A549 treated with AZD2906 at 1 μM for 4 hours (cell line): ENCODE measurements around the gene TAS2R8. TPM values are rescaled to one million over a fixed set of nuclear protein-coding genes. Genes with fewer than 3 reads are reported as not detected.

ENCODE experiments used
- total RNA-seq: library from RNA; stranded (reverse); fragments of 200-300 nt; extraction: Qiagen RNA extraction; gene quantifications from 5 replicates; pipeline ENCODE4 v1.2.3, GENCODE V29; 2022

Gene TAS2R8
- total RNA-seq: not detected in 5 replicates

GRCh38 chr12:10807186-10807585 is at the start of gene TAS2R8:
TAS2R8 (minus strand) TSS chr12:10807286; CDS start chr12:10806980, 306 bp downstream.

GRCh38 chr12:10849425-10849878 is 42.4 kb upstream of the TAS2R8 start, which contains the start of gene PRR4:
PRR4 (minus strand) TSS chr12:10849475; CDS start chr12:10849437, 38 bp downstream.

DNA sequence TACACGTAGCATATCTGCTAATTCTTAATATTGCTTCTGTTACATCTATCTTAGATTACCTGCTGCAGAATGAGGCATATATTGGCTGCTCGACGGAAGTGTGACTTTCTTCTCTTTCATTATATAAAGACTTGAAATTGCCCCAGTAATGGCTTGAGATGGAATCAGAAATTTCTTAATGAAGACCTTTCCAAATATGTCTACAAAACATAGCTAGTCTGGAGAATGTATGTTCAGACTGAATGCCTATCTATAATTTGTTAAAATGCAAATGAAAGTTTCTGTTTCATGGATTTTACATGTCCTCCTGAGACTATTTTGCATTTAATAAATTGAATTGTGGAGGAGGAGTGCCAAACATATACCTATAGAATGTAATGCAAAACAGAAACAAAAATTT is 19.2 kb upstream of the TAS2R8 start, which contains the start of gene TAS2R10:
TSS of gene TAS2R10 (minus strand) at position 101 of the 400 bp plus-strand sequence. CDS start at position 12, 89 bp downstream.

GRCh38 chr12:10810068-10810467 is 3.0 kb upstream of the TAS2R8 start, which contains the start of gene TAS2R9:
TAS2R9 (minus strand) TSS chr12:10810168; CDS start chr12:10810075, 93 bp downstream.

GRCh38 chr12:10802587-10802986 is 4.5 kb downstream of the TAS2R8 start, which contains the start of gene TAS2R7:
TAS2R7 (minus strand) TSS chr12:10802627; CDS start chr12:10802570, 57 bp downstream.

Other genes with a start within 250 kb of the TAS2R8 start
- 47.4 to 51.6 TPM (median 48.3 TPM) in 5 replicates for gene MAGOHB, start 193.7 kb downstream of the TAS2R8 start, total RNA-seq
- gene STYK1, start 133.2 kb downstream of the TAS2R8 start, total RNA-seq: 0.16 to 0.28 TPM (median 0.18 TPM) in 5 replicates
- gene YBX3, start 84.0 kb downstream of the TAS2R8 start, total RNA-seq: 245 to 262 TPM (median 259 TPM) in 5 replicates
- gene TAS2R7, start 4.7 kb downstream of the TAS2R8 start, total RNA-seq: not detected in 5 replicates
- not detected in 5 replicates for gene TAS2R9, start 2.9 kb upstream of the TAS2R8 start, total RNA-seq
- 0.06 to 0.09 TPM in 2 of 5 replicates, not detected in the others for gene TAS2R10, start 19.1 kb upstream of the TAS2R8 start, total RNA-seq
- 0.80 to 3.2 TPM (median 2.3 TPM) in 5 replicates for gene PRR4, start 42.2 kb upstream of the TAS2R8 start, total RNA-seq
- 2.3 to 4.6 TPM (median 2.4 TPM) in 5 replicates for gene PRH1, start 77.0 kb upstream of the TAS2R8 start, total RNA-seq
- gene TAS2R13, start 102.3 kb upstream of the TAS2R8 start, total RNA-seq: 0.03 TPM in 1 of 5 replicates, not detected in the others
- 0.23 to 0.48 TPM (median 0.43 TPM) in 3 of 5 replicates, not detected in the others for gene PRH2, start 122.0 kb upstream of the TAS2R8 start, total RNA-seq
- gene TAS2R14, start 132.0 kb upstream of the TAS2R8 start, total RNA-seq: 0.44 to 0.81 TPM (median 0.78 TPM) in 5 replicates
- not detected in 5 replicates for gene TAS2R50, start 179.6 kb upstream of the TAS2R8 start, total RNA-seq
- 0.06 TPM in 1 of 5 replicates, not detected in the others for gene TAS2R20, start 191.0 kb upstream of the TAS2R8 start, total RNA-seq
- gene TAS2R19, start 215.3 kb upstream of the TAS2R8 start, total RNA-seq: 0.15 TPM in 1 of 5 replicates, not detected in the others
- gene TAS2R31, start 224.1 kb upstream of the TAS2R8 start, total RNA-seq: 0.16 to 0.28 TPM (median 0.17 TPM) in 5 replicates